MM.1S (cell line): ENCODE measurements around the gene CTDSP2.

ENCODE experiments used
- CTCF ChIP-seq: fragments of 300-600 bp; sonication (generic); IDR thresholded peaks from 2 replicates; pipeline ENCODE4 v1.5.1; 2016; ENCODE audit warnings: antibody characterized with exemption, low read length, mixed read lengths
- EZH2 ChIP-seq: fragments of 300-600 bp; sonication (generic); optimal IDR thresholded peaks from 2 replicates; pipeline ENCODE3; 2017; ENCODE audit warnings: low read depth, mild to moderate bottlenecking, antibody characterized with exemption, low read length, mixed read lengths
- EZH2phosphoT487 ChIP-seq: fragments of 300-600 bp; sonication (generic); IDR thresholded peaks from 2 replicates; pipeline ENCODE4 v1.6.1; 2018; ENCODE audit warnings: antibody characterized with exemption, low read length

- TF ChIP-seq CTCF: no peak
- TF ChIP-seq EZH2phosphoT487: no peak
- TF ChIP-seq EZH2: no peak
Measured at GRCh38 chr12:57782243-57782607, 64.3 kb downstream of the CTDSP2 start.
